H9 (cell line): Measurements from ENCODE around the gene CCL19. TPM values are rescaled to one million over a fixed set of nuclear protein-coding genes. Genes with fewer than 3 reads are reported as not detected.

Experiments
- DNase-seq: peaks from one replicate; pipeline ENCODE4 v3.0.0-alpha.2; 2017
- H2AFZ ChIP-seq: one replicate; pipeline ENCODE4 v1.6.1; 2013; ENCODE audit warnings: mild to moderate bottlenecking, low read length, control low read depth, moderate library complexity
- H2AK5ac ChIP-seq: 2 replicates; pipeline ENCODE4 v1.6.1; 2013; ENCODE audit warnings: low read length, control low read depth, mixed read lengths; ENCODE audit not compliant: insufficient read length
- H2BK120ac ChIP-seq: one replicate; pipeline ENCODE4 v1.6.1; 2013; ENCODE audit warnings: low read depth, mild to moderate bottlenecking, low read length, control low read depth, inconsistent platforms; ENCODE audit not compliant: poor library complexity, severe bottlenecking
- H2BK12ac ChIP-seq: 2 replicates; pipeline ENCODE4 v1.6.1; 2013; ENCODE audit warnings: low read length, control low read depth, mixed read lengths, low read depth; ENCODE audit not compliant: insufficient read length
- H2BK15ac ChIP-seq: 2 replicates; pipeline ENCODE4 v1.6.1; 2013; ENCODE audit warnings: low read depth, low read length, control low read depth
- H2BK20ac ChIP-seq: one replicate; pipeline ENCODE4 v1.6.1; 2013; ENCODE audit warnings: low read depth, mild to moderate bottlenecking, low read length, control low read depth, inconsistent platforms; ENCODE audit not compliant: poor library complexity, severe bottlenecking
- H2BK5ac ChIP-seq: 2 replicates; pipeline ENCODE4 v1.6.1; 2013; ENCODE audit warnings: low read length, control low read depth, mixed read lengths; ENCODE audit not compliant: insufficient read length
- H3K14ac ChIP-seq: 2 replicates; pipeline ENCODE4 v1.6.1; 2013; ENCODE audit warnings: low read length, control low read depth; ENCODE audit not compliant: insufficient read depth
- H3K18ac ChIP-seq: 2 replicates; pipeline ENCODE4 v1.6.1; 2013; ENCODE audit warnings: low read depth, mild to moderate bottlenecking, mixed read lengths, low read length, control low read depth; ENCODE audit not compliant: insufficient read length
- H3K23ac ChIP-seq: 2 replicates; pipeline ENCODE4 v1.6.1; 2013; ENCODE audit warnings: low read length, control low read depth, mixed read lengths, low read depth; ENCODE audit not compliant: insufficient read length
- H3K23me2 ChIP-seq: 2 replicates; pipeline ENCODE4 v1.6.1; 2013; ENCODE audit warnings: low read depth, mild to moderate bottlenecking, mixed read lengths, low read length, control low read depth; ENCODE audit not compliant: insufficient read length, poor library complexity, severe bottlenecking
- H3K27ac ChIP-seq: 2 replicates; pipeline ENCODE4 v1.5.1; 2013; ENCODE audit warnings: low read length, control low read depth, mixed read lengths, low read depth; ENCODE audit not compliant: insufficient read length
- H3K27me3 ChIP-seq: 2 replicates; pipeline ENCODE4 v1.6.1; 2013; ENCODE audit warnings: low read length, control low read depth, inconsistent platforms; ENCODE audit not compliant: insufficient read depth
- H3K4ac ChIP-seq: 2 replicates; pipeline ENCODE4 v1.6.1; 2013; ENCODE audit warnings: low read depth, mild to moderate bottlenecking, control low read depth, inconsistent platforms, low read length, moderate library complexity
- H3K4me1 ChIP-seq: 2 replicates; pipeline ENCODE4 v1.6.1; 2013; ENCODE audit warnings: low read length, control low read depth, inconsistent platforms; ENCODE audit not compliant: insufficient read depth
- H3K4me2 ChIP-seq: 2 replicates; pipeline ENCODE4 v1.6.1; 2013; ENCODE audit warnings: low read length, control low read depth, mixed read lengths; ENCODE audit not compliant: insufficient read length, insufficient read depth
- H3K56ac ChIP-seq: 2 replicates; pipeline ENCODE4 v1.6.1; 2013; ENCODE audit warnings: low read depth, mild to moderate bottlenecking, mixed read lengths, low read length, control low read depth; ENCODE audit not compliant: insufficient read length
- H3K79me1 ChIP-seq: 2 replicates; pipeline ENCODE4 v1.6.1; 2013; ENCODE audit warnings: low read depth, mild to moderate bottlenecking, moderate library complexity, low read length, control low read depth, inconsistent platforms; ENCODE audit not compliant: insufficient read depth, poor library complexity, severe bottlenecking
- H3K79me2 ChIP-seq: 2 replicates; pipeline ENCODE4 v1.6.1; 2013; ENCODE audit warnings: low read length, control low read depth, inconsistent platforms; ENCODE audit not compliant: insufficient read depth
- H3K9ac ChIP-seq: 2 replicates; pipeline ENCODE4 v1.6.1; 2013; ENCODE audit warnings: low read length, control low read depth, mixed read lengths; ENCODE audit not compliant: insufficient read length; ENCODE audit errors: extremely low read depth
- H3K9me3 ChIP-seq: one replicate; pipeline ENCODE4 v1.6.1; 2013; ENCODE audit warnings: low read depth, low read length, inconsistent platforms; ENCODE audit not compliant: control insufficient read depth
- H3T11ph ChIP-seq: one replicate; pipeline ENCODE4 v1.6.1; 2013; ENCODE audit warnings: mild to moderate bottlenecking, low read length, control low read depth, inconsistent platforms
- H4K20me1 ChIP-seq: one replicate; pipeline ENCODE4 v1.6.1; 2013; ENCODE audit not compliant: control insufficient read depth, insufficient read length, insufficient read depth
- H4K5ac ChIP-seq: 2 replicates; pipeline ENCODE4 v1.6.1; 2013; ENCODE audit warnings: low read depth, mild to moderate bottlenecking, mixed read lengths, low read length, control low read depth; ENCODE audit not compliant: insufficient read length
- H4K8ac ChIP-seq: replicated peaks from 2 replicates; pipeline ENCODE4 v1.6.1; 2013; ENCODE audit warnings: low read length, control low read depth, mixed read lengths, low read depth; ENCODE audit not compliant: insufficient read length
- H4K91ac ChIP-seq: 2 replicates; pipeline ENCODE4 v1.6.1; 2013; ENCODE audit warnings: low read depth, mild to moderate bottlenecking, moderate library complexity, mixed read lengths, low read length, control low read depth; ENCODE audit not compliant: insufficient read length
- H3K27ac Mint-ChIP-seq, 3 experiments: 2 replicates in 2 of 3; 3 replicates in 1 of 3; pipeline ENCODE4 v1.8.0; 2020 to 2021; ENCODE audit warnings: mixed read lengths in 3 of 3, mild to moderate bottlenecking in 1 of 3, moderate library complexity in 1 of 3
- H3K27me3 Mint-ChIP-seq: 2 replicates; pipeline ENCODE4 v1.8.0; 2021; ENCODE audit warnings: low read depth, mild to moderate bottlenecking, moderate library complexity, mixed read lengths
- H3K36me3 Mint-ChIP-seq, 3 experiments: 2 replicates in 2 of 3; 3 replicates in 1 of 3; pipeline ENCODE4 v1.8.0; 2020 to 2021; ENCODE audit warnings: low read depth in 3 of 3, mixed read lengths in 3 of 3; ENCODE audit not compliant: insufficient read depth in 1 of 3
- H3K4me1 Mint-ChIP-seq, 2 experiments: 2 replicates each; pipeline ENCODE4 v1.8.0; 2020; ENCODE audit warnings: mixed read lengths in 2 of 2
- H3K4me3 Mint-ChIP-seq, 2 experiments: 2 replicates in 1 of 2; 3 replicates in 1 of 2; pipeline ENCODE4 v1.8.0; 2020 to 2021; ENCODE audit warnings: mild to moderate bottlenecking in 2 of 2, mixed read lengths in 2 of 2, moderate library complexity in 1 of 2
- H3K9me3 Mint-ChIP-seq, 2 experiments: 2 replicates in 1 of 2; 3 replicates in 1 of 2; pipeline ENCODE4 v1.8.0; 2020; ENCODE audit warnings: mild to moderate bottlenecking in 2 of 2, mixed read lengths in 2 of 2, moderate library complexity in 1 of 2
- CTCF ChIP-seq: fragments of 200-600 bp; sonication (generic); conservative IDR thresholded peaks from 3 replicates; pipeline ENCODE4 v1.8.0; 2021; ENCODE audit warnings: antibody characterized with exemption, mild to moderate bottlenecking
- WGBS: extraction: QIAGEN DNeasy Blood & Tissue Kit; methylation state at CpG from one replicate; pipeline ENCODE4 v1.1.7; 2013; ENCODE audit warnings: missing lambda C conversion rate, low lambda C conversion rate, mixed read lengths; ENCODE audit not compliant: insufficient read length; ENCODE audit errors: extremely low coverage; 5-methylcytosine and 5-hydroxymethylcytosine counted together
- total RNA-seq: library from RNA; stranded (reverse); gene quantifications from 2 replicates; pipeline ENCODE4 v1.2.1, GENCODE V29; 2021

Gene CCL19
- total RNA-seq, 1 experiment from 2014 or later, result not detected

GRCh38 chr9:34675869-34676268 is 15.2 kb downstream of the CCL19 start:
- H4K91ac ChIP-seq, result no peak overlapping the region
- no peak overlapping the region for H2AFZ ChIP-seq
- H3T11ph ChIP-seq, result no peak overlapping the region
- H3K9ac ChIP-seq, result no peak overlapping the region
- H3K18ac ChIP-seq, result no peak overlapping the region
- no peak overlapping the region for H2BK15ac ChIP-seq
- H2BK12ac ChIP-seq, result no peak overlapping the region
- H2BK5ac ChIP-seq, result no peak overlapping the region
- H2AK5ac ChIP-seq, result no peak overlapping the region
- H3K79me2 ChIP-seq, result no peaks in the 10 kb centered on the region
- H4K8ac ChIP-seq, result no peak overlapping the region
- H3K4me1 ChIP-seq, result no peaks in the 10 kb centered on the region
- Mint-ChIP-seq H3K36me3 (no peaks in the 10 kb centered on the region; a peak in 1 of 7 replicates), H3K4me3 (no peak overlapping the region), H3K27ac (no peak overlapping the region; a peak in 1 of 7 replicates), H3K27me3 (no peaks in the 10 kb centered on the region), H3K9me3 (no peaks in the 10 kb centered on the region; a peak in 1 of 5 replicates), H3K4me1 (peaks cover 7% of the 10 kb centered on the region in 2 experiments)
- WGBS, result no CpG with 5 or more reads among the region's 2 CpGs
- H2BK120ac ChIP-seq, result no peak overlapping the region
- H3K14ac ChIP-seq, result no peak overlapping the region
- DNase-seq, result no peak
- H3K4me2 ChIP-seq, result no peak overlapping the region
- no peaks in the 10 kb centered on the region for H3K79me1 ChIP-seq
- H2BK20ac ChIP-seq, result no peak overlapping the region
- H3K56ac ChIP-seq, result no peak overlapping the region
- no peak overlapping the region for H3K27ac ChIP-seq
- no peak overlapping the region for H3K23ac ChIP-seq
- no peaks in the 10 kb centered on the region for H3K9me3 ChIP-seq
- H4K5ac ChIP-seq, result no peak overlapping the region
- H3K4ac ChIP-seq, result no peak overlapping the region
- TF ChIP-seq CTCF, result no peak
- H3K23me2 ChIP-seq, result no peaks in the 10 kb centered on the region
- no peaks in the 10 kb centered on the region for H4K20me1 ChIP-seq
- no peaks in the 10 kb centered on the region for H3K27me3 ChIP-seq
